PC-3 (cell line): ENCODE results near the gene TSPO. TPM values are rescaled to one million over a fixed set of nuclear protein-coding genes. Genes with fewer than 3 reads are reported as not detected.

Experiments
- ATAC-seq: fragments of 200-7000 bp; cut with Tn5 transposase; 2 replicates; pipeline ENCODE4 v1.9.1; 2020; ENCODE audit warnings: mild to moderate bottlenecking, moderate library complexity
- BruUV-seq: library from RNA; stranded (reverse); fragments of 400-500 nt; replicated peaks from 2 replicates; lab custom pipeline; 2021; lab: Mats Ljungman, UMichigan
- CTCF ChIA-PET: fragments of 300-600 bp; sonication (Branson Sonifier 250); formaldehyde crosslinking; loops from one replicate; lab custom pipeline; 2022; ENCODE audit warnings: antibody characterized with exemption; lab: Charles Lee
- POLR2A ChIA-PET: fragments of 300-600 bp; sonication (Branson Sonifier 250); formaldehyde crosslinking; loops from one replicate; lab custom pipeline; 2022; ENCODE audit warnings: antibody characterized with exemption; ENCODE audit not compliant: unreplicated experiment; lab: Charles Lee
- DNase-seq: peaks from one replicate; pipeline ENCODE4 v3.0.0-alpha.2; 2015
- H2AFZ ChIP-seq: fragments of 300-600 bp; sonication (generic); 2 replicates; pipeline ENCODE4 v1.6.0; 2016; ENCODE audit warnings: antibody characterized with exemption, low read length
- H3F3A ChIP-seq: fragments of 300-600 bp; sonication (generic); one replicate; pipeline ENCODE4 v1.6.0; 2017; ENCODE audit warnings: antibody characterized with exemption, low read length, control low read depth, mild to moderate bottlenecking; ENCODE audit not compliant: unreplicated experiment
- H3K27ac ChIP-seq: fragments of 300-600 bp; sonication (generic); 2 replicates; pipeline ENCODE4 v1.5.1; 2016; ENCODE audit warnings: mild to moderate bottlenecking, low read length
- H3K27me3 ChIP-seq: fragments of 300-600 bp; sonication (generic); 2 replicates; pipeline ENCODE4 v1.6.1; 2016; ENCODE audit warnings: low read length, mixed read lengths
- H3K36me3 ChIP-seq: fragments of 300-600 bp; sonication (generic); 2 replicates; pipeline ENCODE4 v1.6.1; 2016; ENCODE audit warnings: low read depth, mixed run types, low read length, mixed read lengths
- H3K4me1 ChIP-seq: fragments of 300-600 bp; sonication (generic); 2 replicates; pipeline ENCODE4 v1.5.1; 2016; ENCODE audit warnings: low read length; ENCODE audit not compliant: insufficient read depth
- H3K4me2 ChIP-seq: fragments of 300-600 bp; sonication (generic); 2 replicates; pipeline ENCODE4 v1.6.0; 2016; ENCODE audit warnings: low read length
- H3K4me3 ChIP-seq: fragments of 300-600 bp; sonication (generic); 2 replicates; pipeline ENCODE4 v1.5.1; 2016; ENCODE audit warnings: mild to moderate bottlenecking, low read length, mixed read lengths
- H3K79me2 ChIP-seq: fragments of 300-600 bp; sonication (generic); 2 replicates; pipeline ENCODE4 v1.6.1; 2017; ENCODE audit warnings: low read length, mixed read lengths
- H3K9ac ChIP-seq: fragments of 300-600 bp; sonication (generic); 2 replicates; pipeline ENCODE4 v1.6.0; 2016; ENCODE audit warnings: mild to moderate bottlenecking, low read length
- H3K9me2 ChIP-seq: fragments of 300-600 bp; sonication (generic); replicated peaks from 2 replicates; pipeline ENCODE4 v1.6.1; 2016; ENCODE audit warnings: mixed run types, low read length, mixed read lengths
- H3K9me3 ChIP-seq: fragments of 300-600 bp; sonication (generic); 2 replicates; pipeline ENCODE4 v1.6.1; 2016; ENCODE audit warnings: low read length, mixed read lengths
- H4K20me1 ChIP-seq: fragments of 300-600 bp; sonication (generic); 2 replicates; pipeline ENCODE4 v1.6.1; 2016; ENCODE audit warnings: low read length, mixed read lengths
- EZH2 ChIP-seq: fragments of 300-600 bp; sonication (generic); IDR thresholded peaks from one replicate; pipeline ENCODE4 v1.6.1; 2017; ENCODE audit warnings: antibody characterized with exemption, mild to moderate bottlenecking, low read length; ENCODE audit not compliant: unreplicated experiment
- EZH2phosphoT487 ChIP-seq: fragments of 300-600 bp; sonication (generic); IDR thresholded peaks from 2 replicates; pipeline ENCODE4 v1.6.1; 2018; ENCODE audit warnings: mild to moderate bottlenecking, antibody characterized with exemption, low read length, borderline replicate concordance
- intact Hi-C: fragments of 100-400 bp; cut with micrococcal nuclease; formaldehyde crosslinking; loops from 2 replicates; pipeline ENCODE4 v1.9.0; 2023
- total RNA-seq: library from RNA; depleted of rRNA; stranded (reverse); fragments of >200 nt; gene quantifications from 2 replicates; pipeline ENCODE4 v1.2.3, GENCODE V29; 2014
- TF ChIP-seq, protein P1 (sequence below): fragments of 300-600 bp; sonication (generic); conservative IDR thresholded peaks from 2 replicates; pipeline ENCODE4 v1.5.1; 2017; ENCODE audit warnings: antibody characterized with exemption, low read depth, mild to moderate bottlenecking, low read length

The TSPO gene
- total RNA-seq, 1 experiment from 2014 or later: 349 TPM

- Histone ChIP-seq H3K9me3 (no peaks in the 10 kb centered on the region), H3K4me3 (no peak overlapping the region), H3K4me2 (no peak overlapping the region), H3F3A (no peaks in the 10 kb centered on the region), H2AFZ (no peak overlapping the region), H3K4me1 (no peaks in the 10 kb centered on the region), H3K9ac (no peak overlapping the region), H3K79me2 (no peaks in the 10 kb centered on the region), H3K27me3 (no peaks in the 10 kb centered on the region), H3K27ac (no peak overlapping the region), H4K20me1 (no peaks in the 10 kb centered on the region), H3K36me3 (no peaks in the 10 kb centered on the region), H3K9me2 (no peaks in the 10 kb centered on the region)
- CTCF ChIA-PET: no interaction called here
- POLR2A ChIA-PET: no interaction called here
- ATAC-seq (no peak), DNase-seq (no peak)
- no TSS peak for BruUV-seq
- intact Hi-C loops: no loop called here
- TF ChIP-seq EZH2: no peak
- TF ChIP-seq, protein P1, sequence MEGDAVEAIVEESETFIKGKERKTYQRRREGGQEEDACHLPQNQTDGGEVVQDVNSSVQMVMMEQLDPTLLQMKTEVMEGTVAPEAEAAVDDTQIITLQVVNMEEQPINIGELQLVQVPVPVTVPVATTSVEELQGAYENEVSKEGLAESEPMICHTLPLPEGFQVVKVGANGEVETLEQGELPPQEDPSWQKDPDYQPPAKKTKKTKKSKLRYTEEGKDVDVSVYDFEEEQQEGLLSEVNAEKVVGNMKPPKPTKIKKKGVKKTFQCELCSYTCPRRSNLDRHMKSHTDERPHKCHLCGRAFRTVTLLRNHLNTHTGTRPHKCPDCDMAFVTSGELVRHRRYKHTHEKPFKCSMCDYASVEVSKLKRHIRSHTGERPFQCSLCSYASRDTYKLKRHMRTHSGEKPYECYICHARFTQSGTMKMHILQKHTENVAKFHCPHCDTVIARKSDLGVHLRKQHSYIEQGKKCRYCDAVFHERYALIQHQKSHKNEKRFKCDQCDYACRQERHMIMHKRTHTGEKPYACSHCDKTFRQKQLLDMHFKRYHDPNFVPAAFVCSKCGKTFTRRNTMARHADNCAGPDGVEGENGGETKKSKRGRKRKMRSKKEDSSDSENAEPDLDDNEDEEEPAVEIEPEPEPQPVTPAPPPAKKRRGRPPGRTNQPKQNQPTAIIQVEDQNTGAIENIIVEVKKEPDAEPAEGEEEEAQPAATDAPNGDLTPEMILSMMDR: no peak
Observed at GRCh38 chr22:43205748-43206508, 54.6 kb downstream of the TSPO start.

- intact Hi-C loops: no loop called here
- Histone ChIP-seq H2AFZ (no peak overlapping the region), H3K4me1 (no peaks in the 10 kb centered on the region), H3K9ac (no peak overlapping the region), H3K27ac (no peak overlapping the region), H3K27me3 (no peaks in the 10 kb centered on the region), H4K20me1 (no peaks in the 10 kb centered on the region), H3K4me2 (no peak overlapping the region), H3F3A (no peaks in the 10 kb centered on the region), H3K9me3 (no peaks in the 10 kb centered on the region), H3K36me3 (no peaks in the 10 kb centered on the region), H3K9me2 (no peaks in the 10 kb centered on the region), H3K4me3 (no peak overlapping the region), H3K79me2 (no peaks in the 10 kb centered on the region)
- ATAC-seq (no peak), DNase-seq (no peak)
- ChIA-PET CTCF (no interaction called here), POLR2A (no interaction called here)
- TF ChIP-seq, protein P1: no peak
- BruUV-seq: no TSS peak
Observed at GRCh38 chr22:43206509-43207161, 55.3 kb downstream of the TSPO start.

GRCh38 chr22:43207386-43207785 lies 56.0 kb downstream of the TSPO start:
- Histone ChIP-seq H2AFZ (no peak overlapping the region), H3K9me2 (no peaks in the 10 kb centered on the region), H3K36me3 (no peaks in the 10 kb centered on the region), H3K27me3 (no peaks in the 10 kb centered on the region), H3K9me3 (no peaks in the 10 kb centered on the region), H3K9ac (no peak overlapping the region), H3K27ac (no peak overlapping the region), H3K79me2 (no peaks in the 10 kb centered on the region), H3K4me1 (no peaks in the 10 kb centered on the region), H4K20me1 (no peaks in the 10 kb centered on the region), H3K4me2 (no peak overlapping the region), H3F3A (no peaks in the 10 kb centered on the region), H3K4me3 (no peak overlapping the region)
- CTCF ChIA-PET: no interaction called here
- DNase-seq (no peak), ATAC-seq (no peak)
- TF ChIP-seq, protein P1: no peak
- TF ChIP-seq EZH2phosphoT487 (no peak), EZH2 (no peak)
- intact Hi-C loops: no loop called here
- no TSS peak for BruUV-seq
- POLR2A ChIA-PET: no interaction called here
